Prostate gland (tissue), 2 donors: ENCODE measurements around the gene LRFN4. TPM values are rescaled to one million over a fixed set of nuclear protein-coding genes. Genes with fewer than 3 reads are reported as not detected.

Experiments
- DNase-seq: peaks from one replicate; pipeline ENCODE4 v3.0.0-alpha.2; 2019; ENCODE audit warnings: low spot score
- H3K27ac ChIP-seq, 2 donors: fragments of 200-600 bp; sonication (generic); 2 replicates each; pipeline ENCODE4 v1.5.1; 2017 to 2019
- H3K27me3 ChIP-seq: fragments of 200-600 bp; sonication (generic); replicated peaks from 2 replicates; pipeline ENCODE4 v1.5.1; 2019; ENCODE audit not compliant: insufficient read depth
- H3K36me3 ChIP-seq, 2 donors: fragments of 200-600 bp; sonication (generic); 1 replicate in 1 of 2; 2 replicates in 1 of 2; pipeline versions ENCODE4 v1.5.1 to v1.8.1; 2017 to 2019
- H3K4me1 ChIP-seq: fragments of 200-600 bp; sonication (generic); replicated peaks from 2 replicates; pipeline ENCODE4 v1.5.1; 2019
- H3K4me3 ChIP-seq, 2 donors: fragments of 200-600 bp; sonication (generic); 2 replicates each; pipeline ENCODE4 v1.5.1; 2017 to 2019
- H3K9me3 ChIP-seq: fragments of 200-600 bp; sonication (generic); 2 replicates; pipeline ENCODE4 v1.5.1; 2017
- CTCF ChIP-seq, 4 experiments: fragments of 200-600 bp in 2 of 4; fragments of 450-650 bp in 2 of 4; sonication (generic) in 2 of 4; IDR thresholded peaks; 1 replicate in 3 of 4; 2 replicates in 1 of 4; pipeline ENCODE4 v1.5.1; 2016 to 2019; ENCODE audit warnings: antibody characterized with exemption in 4 of 4, mild to moderate bottlenecking in 2 of 4, moderate library complexity in 2 of 4
- POLR2A ChIP-seq: fragments of 450-650 bp; IDR thresholded peaks from one replicate; pipeline ENCODE4 v1.6.1; 2016; ENCODE audit warnings: antibody characterized with exemption, mild to moderate bottlenecking
- POLR2AphosphoS5 ChIP-seq: sonication (generic); formaldehyde crosslinking; IDR thresholded peaks from one replicate; pipeline ENCODE4 v1.6.1; 2017; ENCODE audit warnings: antibody characterized with exemption
- WGBS: methylation state at CpG from one replicate; pipeline ENCODE4 v1.1.5; 2018; 5-methylcytosine and 5-hydroxymethylcytosine counted together
- intact Hi-C: fragments of 100-400 bp; cut with DNase I; formaldehyde crosslinking; loops from one replicate; pipeline ENCODE4 v1.14.2; 2022
- total RNA-seq, 2 donors: library from RNA; depleted of rRNA; stranded (reverse); fragments of >200 nt; gene quantifications; one replicate each; pipeline ENCODE4 v1.1.0, GENCODE V29; 2016

LRFN4 gene
- total RNA-seq, 2 donors from 2014 or later: 6.6 to 17.3 TPM

DNA sequence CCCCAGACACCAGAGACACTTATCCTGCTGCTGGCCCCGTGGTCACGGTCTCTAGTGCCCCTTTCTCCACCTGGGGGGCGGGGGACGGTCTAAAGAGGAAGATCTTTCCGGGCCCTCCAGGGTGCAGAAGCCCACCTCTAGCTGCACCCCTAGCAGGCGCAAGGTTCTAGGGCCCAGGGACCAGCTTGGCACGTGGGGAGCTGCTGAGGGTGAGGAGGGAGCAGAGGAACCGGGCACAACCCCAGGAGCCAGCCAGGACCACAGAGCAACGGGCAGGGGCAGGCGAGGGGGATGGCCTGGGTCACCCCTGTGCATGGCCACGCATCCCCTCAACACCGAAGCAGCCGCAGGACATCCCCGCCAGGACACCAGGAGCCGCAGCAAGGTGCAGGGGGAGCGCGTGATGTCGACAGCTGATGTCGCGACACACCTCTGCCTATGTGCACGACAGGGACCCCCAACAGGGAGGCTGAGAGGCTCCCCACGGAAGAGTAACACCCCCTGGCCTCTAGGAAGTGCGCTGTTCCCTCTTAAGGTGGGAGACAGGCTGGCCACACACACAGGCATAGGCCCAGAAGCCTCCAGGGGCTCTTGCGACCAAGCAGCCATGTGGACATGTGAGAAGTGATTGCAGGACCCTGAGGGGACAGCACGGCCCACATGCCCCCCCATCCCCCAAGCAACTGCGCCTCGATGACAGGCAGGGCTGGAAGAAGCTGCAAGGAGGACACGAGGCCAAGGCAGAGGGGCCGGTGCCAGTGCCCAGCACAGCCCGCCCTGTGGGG, 5.1 kb downstream of the LRFN4 start:
- Histone ChIP-seq H3K4me1 (no peaks in the 10 kb centered on the region), H3K36me3 (no peaks in the 10 kb centered on the region), H3K4me3 (no peak overlapping the region), H3K9me3 (no peaks in the 10 kb centered on the region), H3K27me3 (no peaks in the 10 kb centered on the region), H3K27ac (no peak overlapping the region)
- intact Hi-C loops: no loop called here
- 91% methylated on average over 30 of the region's 30 CpGs for WGBS
- DNase-seq: no peak
- TF ChIP-seq POLR2AphosphoS5 (no peak), POLR2A (no peak), CTCF (IDR thresholded peaks at IDR 0.05) (no peak)

DNA sequence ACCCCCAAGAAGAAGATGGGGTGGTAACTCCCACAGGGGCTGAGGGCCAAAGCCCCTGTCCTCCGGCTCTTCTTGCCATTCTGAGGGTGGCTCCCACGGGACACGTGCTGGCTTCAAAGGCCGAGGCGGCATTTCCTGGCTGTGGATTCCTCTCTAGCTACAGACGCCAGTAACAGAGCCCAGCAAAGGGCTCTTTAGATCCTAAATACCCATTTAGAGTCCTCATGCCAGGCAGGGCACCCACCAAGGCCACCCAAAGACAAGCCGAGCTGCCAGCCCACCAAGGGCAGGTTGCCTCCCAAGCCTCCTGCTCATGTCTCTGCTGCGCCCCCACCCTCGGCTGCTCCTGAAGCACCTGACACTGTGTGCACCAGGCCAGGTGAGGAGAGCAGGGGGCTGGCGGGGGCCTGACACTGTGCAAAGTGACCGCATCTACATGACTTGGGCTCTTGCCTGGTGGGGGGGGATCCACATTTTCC, 5.7 kb downstream of the LRFN4 start:
- no peaks in the 10 kb centered on the region for H3K9me3 ChIP-seq
- 97% methylated on average over 11 of the region's 11 CpGs for WGBS
- no peak for DNase-seq
- no peaks in the 10 kb centered on the region for H3K4me1 ChIP-seq
- no peaks in the 10 kb centered on the region for H3K27me3 ChIP-seq
- H3K27ac ChIP-seq: no peak overlapping the region
- TF ChIP-seq CTCF (IDR thresholded peaks at IDR 0.05): no peak
- intact Hi-C loops: no loop called here
- H3K4me3 ChIP-seq: no peak overlapping the region
- H3K36me3 ChIP-seq: no peaks in the 10 kb centered on the region

DNA sequence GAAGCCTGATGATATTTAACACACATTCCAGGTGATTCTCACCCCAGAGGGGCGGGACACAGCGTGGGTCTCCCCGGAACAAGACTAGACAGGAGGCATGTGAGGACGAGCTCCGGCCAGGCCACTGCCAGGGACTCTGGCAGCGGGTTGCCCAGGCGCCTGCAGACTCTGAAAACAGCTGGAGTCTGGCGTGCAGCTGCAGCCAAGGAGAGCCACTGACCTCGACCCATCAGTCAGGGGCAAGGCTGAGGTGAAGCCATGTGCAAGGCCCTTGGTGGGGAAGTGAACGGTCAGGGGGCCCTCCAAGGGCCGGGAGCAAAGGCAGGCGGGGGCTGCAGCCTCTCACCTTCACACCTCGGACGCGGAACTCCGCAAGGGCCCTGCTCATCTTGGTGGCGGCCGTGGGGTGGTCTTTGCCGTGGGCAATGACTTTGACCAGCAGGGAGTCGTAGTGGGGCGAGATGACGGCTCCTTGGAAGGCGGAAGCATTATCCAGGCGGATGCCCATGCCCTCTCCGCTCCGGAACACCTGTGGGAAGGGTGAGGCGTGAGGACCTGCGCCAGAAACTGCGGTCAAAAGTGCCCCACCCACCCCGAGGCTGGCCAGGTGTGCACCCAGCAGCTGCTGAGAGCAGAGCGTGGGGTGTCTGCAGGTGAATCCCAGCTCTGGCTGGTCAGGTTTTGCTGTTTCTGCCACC, 6.7 kb downstream of the LRFN4 start:
- DNase-seq: no peak
- WGBS: 86% methylated on average over 31 of the region's 31 CpGs
- no peak overlapping the region for H3K4me3 ChIP-seq
- H3K36me3 ChIP-seq: no peaks in the 10 kb centered on the region
- H3K4me1 ChIP-seq: no peaks in the 10 kb centered on the region
- TF ChIP-seq POLR2AphosphoS5: no peak
- H3K27me3 ChIP-seq: no peaks in the 10 kb centered on the region
- no peak overlapping the region for H3K27ac ChIP-seq
- intact Hi-C loops: no loop called here
- no peaks in the 10 kb centered on the region for H3K9me3 ChIP-seq

GRCh38 chr11:66864172-66864901, 7.5 kb downstream of the LRFN4 start:
- TF ChIP-seq POLR2AphosphoS5: no peak
- no peak for TF ChIP-seq POLR2A
- no peak for TF ChIP-seq CTCF (IDR thresholded peaks at IDR 0.05)
- intact Hi-C loops: no loop called here
- no peaks in the 10 kb centered on the region for H3K27me3 ChIP-seq
- H3K27ac ChIP-seq: no peak overlapping the region
- H3K4me3 ChIP-seq: no peak overlapping the region
- WGBS: 80% methylated on average over 35 of the region's 35 CpGs
- DNase-seq: no peak
- no peaks in the 10 kb centered on the region for H3K4me1 ChIP-seq
- H3K9me3 ChIP-seq: no peaks in the 10 kb centered on the region
- no peaks in the 10 kb centered on the region for H3K36me3 ChIP-seq

- H3K27ac ChIP-seq: no peak overlapping the region
- no peaks in the 10 kb centered on the region for H3K4me1 ChIP-seq
- H3K4me3 ChIP-seq: no peak overlapping the region
- no peaks in the 10 kb centered on the region for H3K36me3 ChIP-seq
- TF ChIP-seq CTCF (IDR thresholded peaks at IDR 0.05): no peak
- TF ChIP-seq POLR2AphosphoS5: no peak
- no peak for TF ChIP-seq POLR2A
- WGBS: 91% methylated on average over 23 of the region's 23 CpGs
- no peak for DNase-seq
- intact Hi-C loops: no loop called here
- H3K9me3 ChIP-seq: no peaks in the 10 kb centered on the region
- no peaks in the 10 kb centered on the region for H3K27me3 ChIP-seq
Observed at GRCh38 chr11:66864924-66865697, 8.2 kb downstream of the LRFN4 start.
